Lung (tissue), 12 donors: ENCODE data around the gene SUOX. TPM values are rescaled to one million over a fixed set of nuclear protein-coding genes. Genes with fewer than 3 reads are reported as not detected.
"Not testable (repeated sequence)": the region's sequence is repeated elsewhere in the genome, so short reads cannot be mapped to it uniquely, and the experiment has no call there.

ENCODE experiments used
- ATAC-seq: fragments of 200-7000 bp; cut with Tn5 transposase; one replicate; pipeline ENCODE4 v1.9.1; 2020; ENCODE audit warnings: moderate number of reproducible peaks; ENCODE audit not compliant: insufficient read depth, low FRiP score
- DNase-seq, 3 donors: peaks; one replicate each; pipeline ENCODE4 v3.0.0-alpha.2; 2013 to 2017
- H3K27ac ChIP-seq, 2 donors: one replicate each; pipeline ENCODE4 v1.5.1; 2013; ENCODE audit warnings: mild to moderate bottlenecking in 2 of 2, moderate library complexity in 2 of 2, control low read depth in 1 of 2, inconsistent platforms in 1 of 2, low read depth in 1 of 2, low read length in 1 of 2
- H3K27me3 ChIP-seq, 3 donors: one replicate each; pipeline ENCODE4 v1.5.1; 2013; ENCODE audit warnings: low read length in 2 of 3; ENCODE audit not compliant: control insufficient read depth in 3 of 3, insufficient read depth in 3 of 3
- H3K36me3 ChIP-seq, 4 donors: one replicate each; pipeline ENCODE4 v1.5.1; 2013; ENCODE audit warnings: low read length in 4 of 4, mild to moderate bottlenecking in 1 of 4, moderate library complexity in 1 of 4; ENCODE audit not compliant: control insufficient read depth in 4 of 4, insufficient read depth in 4 of 4
- H3K4me1 ChIP-seq, 5 donors: one replicate each; pipeline ENCODE4 v1.5.1; 2013; ENCODE audit warnings: low read length in 5 of 5, mild to moderate bottlenecking in 2 of 5, moderate library complexity in 1 of 5; ENCODE audit not compliant: control insufficient read depth in 5 of 5, insufficient read depth in 5 of 5
- H3K4me3 ChIP-seq: one replicate; pipeline ENCODE4 v1.5.1; 2013; ENCODE audit warnings: mild to moderate bottlenecking, control low read depth, moderate library complexity
- H3K9ac ChIP-seq, 2 donors: one replicate each; pipeline ENCODE4 v1.5.1; 2013; ENCODE audit warnings: low read length in 2 of 2, control low read depth in 1 of 2; ENCODE audit not compliant: insufficient read depth in 1 of 2
- H3K9me3 ChIP-seq, 4 donors: one replicate each; pipeline ENCODE4 v1.5.1; 2013; ENCODE audit warnings: low read length in 3 of 4, mild to moderate bottlenecking in 1 of 4, moderate library complexity in 1 of 4; ENCODE audit not compliant: control insufficient read depth in 4 of 4, insufficient read depth in 3 of 4
- CTCF ChIP-seq: IDR thresholded peaks from 2 replicates; pipeline ENCODE4 v1.5.1; 2012; ENCODE audit warnings: mild to moderate bottlenecking; ENCODE audit errors: control extremely low read depth, extremely low read depth
- WGBS, 2 donors: extraction: QIAGEN DNeasy Blood & Tissue Kit; methylation state at CpG; one replicate each; pipeline ENCODE4 v1.1.7; 2013; 5-methylcytosine and 5-hydroxymethylcytosine counted together
- polyA plus RNA-seq, 2 donors: library from polyadenylated mRNA; stranded (reverse); fragments of 200-250 nt; gene quantifications; one replicate each; pipeline ENCODE4 v1.2.1, GENCODE V29; 2013
- total RNA-seq, 2 donors: library from RNA; depleted of rRNA in 1 of 2; stranded (reverse); fragments of >200 nt in 1 of 2; gene quantifications; one replicate each; pipeline ENCODE4 v1.2.1, GENCODE V29; 2014 to 2021
- donor health status: control.
- donor health status: control.
- donor health status: Bipolar disorder and iron deficiency.
- donor health status: healthy.
- donor health status: DM: yes; HTN: yes; CAD: no.

Gene SUOX
- total and polyA plus RNA-seq, 4 donors: 15.1 to 26.2 (median 17.4) TPM

GRCh38 chr12:55983232-55983842 is 13.7 kb upstream of the SUOX start:
- no peak overlapping the region for H3K9ac ChIP-seq
- H3K4me1 ChIP-seq: peaks cover 0 to 1% (median 0%) of the 10 kb centered on the region in 5 donors
- 50 to 76% methylated on average over 4 of the region's 4 CpGs for WGBS, 2 donors
- ATAC-seq (no peak), DNase-seq (no peak)
- peaks cover 13 to 32% (median 15%) of the 10 kb centered on the region in 4 donors for H3K36me3 ChIP-seq
- H3K9me3 ChIP-seq: no peaks in the 10 kb centered on the region
- H3K27me3 ChIP-seq: no peaks in the 10 kb centered on the region
- no peak overlapping the region for H3K27ac ChIP-seq
- TF ChIP-seq CTCF: no peak
- no peak overlapping the region for H3K4me3 ChIP-seq

DNA sequence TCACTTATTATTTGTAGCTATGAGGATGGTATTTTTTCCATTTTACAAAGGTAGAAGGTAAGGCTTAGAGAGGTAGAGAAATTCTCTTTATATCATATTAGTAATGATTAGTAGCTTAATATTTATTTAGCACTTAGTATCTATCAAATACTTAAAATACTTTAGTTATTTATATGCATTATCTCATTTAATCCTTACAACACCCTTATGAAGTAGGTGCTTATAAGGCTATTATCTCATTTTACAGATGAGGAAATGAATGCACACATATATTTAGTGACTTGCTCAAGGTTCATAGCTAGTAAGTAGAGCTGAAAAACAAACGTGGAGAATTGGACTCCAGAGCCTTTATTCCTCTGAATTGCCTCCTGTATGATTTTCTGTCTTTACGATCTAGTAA is 12.2 kb upstream of the SUOX start:
- DNase-seq (no peak), ATAC-seq (no peak)
- H3K27ac ChIP-seq: no peak overlapping the region
- no peak for TF ChIP-seq CTCF
- H3K27me3 ChIP-seq: no peaks in the 10 kb centered on the region
- H3K9ac ChIP-seq: no peak overlapping the region
- H3K36me3 ChIP-seq: peaks cover 19 to 38% (median 25%) of the 10 kb centered on the region in 4 donors
- peaks cover 0 to 1% (median 0%) of the 10 kb centered on the region in 5 donors for H3K4me1 ChIP-seq
- H3K4me3 ChIP-seq: no peak overlapping the region
- WGBS, 2 donors: 61 to 66% methylated on average over 2 of the region's 2 CpGs
- peaks cover 0 to 2% (median 0%) of the 10 kb centered on the region in 4 donors for H3K9me3 ChIP-seq

- TF ChIP-seq CTCF: no peak
- Histone ChIP-seq H3K9me3 (peaks cover 0 to 2% (median 0%) of the 10 kb centered on the region in 4 donors), H3K27ac (no peak overlapping the region), H3K27me3 (no peaks in the 10 kb centered on the region), H3K36me3 (peaks cover 21 to 41% (median 28%) of the 10 kb centered on the region in 4 donors), H3K9ac (no peak overlapping the region), H3K4me1 (peaks cover 0 to under 1% (median 0%) of the 10 kb centered on the region in 5 donors), H3K4me3 (no peak overlapping the region)
- ATAC-seq (no peak), DNase-seq (no peak)
- WGBS, 2 donors: 56 to 79% methylated on average over 4 of the region's 4 CpGs
These were observed 11.7 kb upstream of the SUOX start for GRCh38 chr12:55985341-55985740.

GRCh38 chr12:55985976-55986375 is 11.1 kb upstream of the SUOX start:
- H3K4me1 ChIP-seq, DNase-seq, H3K27ac ChIP-seq, ATAC-seq, H3K9me3 ChIP-seq, H3K9ac ChIP-seq, H3K27me3 ChIP-seq, H3K4me3 ChIP-seq: not testable (repeated sequence)
- WGBS, 2 donors: 93 to 96% methylated on average over 7 of the region's 7 CpGs
- H3K36me3 ChIP-seq: peaks cover 25 to 47% (median 34%) of the 10 kb centered on the region in 4 donors
